MM.1S (cell line): ENCODE measurements around the gene AADACL4.

ENCODE experiments used
- DNase-seq: peaks from one replicate; pipeline ENCODE4 v3.0.0-alpha.2; 2015
- H2AFZ ChIP-seq: fragments of 300-600 bp; sonication (generic); 2 replicates; pipeline ENCODE4 v1.6.0; 2016; ENCODE audit warnings: antibody characterized with exemption, low read length
- H3F3A ChIP-seq: fragments of 300-600 bp; sonication (generic); 2 replicates; pipeline ENCODE4 v1.6.1; 2016; ENCODE audit warnings: mild to moderate bottlenecking, antibody characterized with exemption, low read length, moderate library complexity, mixed read lengths; ENCODE audit not compliant: insufficient read depth
- H3K27ac ChIP-seq: fragments of 300-600 bp; sonication (generic); 2 replicates; pipeline ENCODE4 v1.5.1; 2016; ENCODE audit warnings: mild to moderate bottlenecking, low read length
- H3K27me3 ChIP-seq: fragments of 300-600 bp; sonication (generic); replicated peaks from 2 replicates; pipeline ENCODE4 v1.6.0; 2016; ENCODE audit warnings: low read length; ENCODE audit not compliant: insufficient read depth
- H3K36me3 ChIP-seq: fragments of 300-600 bp; sonication (generic); replicated peaks from 2 replicates; pipeline ENCODE4 v1.6.1; 2016; ENCODE audit warnings: mild to moderate bottlenecking, low read length, mixed read lengths; ENCODE audit not compliant: insufficient read depth
- H3K4me1 ChIP-seq: fragments of 300-600 bp; sonication (generic); 2 replicates; pipeline ENCODE4 v1.6.1; 2016; ENCODE audit warnings: low read length, mixed read lengths
- H3K4me2 ChIP-seq: fragments of 300-600 bp; sonication (generic); 2 replicates; pipeline ENCODE4 v1.6.0; 2016; ENCODE audit warnings: low read depth, low read length
- H3K4me3 ChIP-seq: fragments of 300-600 bp; sonication (generic); 2 replicates; pipeline ENCODE4 v1.5.1; 2016; ENCODE audit warnings: low read length, mixed read lengths
- H3K79me2 ChIP-seq: fragments of 300-600 bp; sonication (generic); 2 replicates; pipeline ENCODE4 v1.6.1; 2016; ENCODE audit warnings: mixed run types, low read length, mixed read lengths
- H3K9ac ChIP-seq: fragments of 300-600 bp; sonication (generic); 2 replicates; pipeline ENCODE4 v1.6.1; 2016; ENCODE audit warnings: low read length, mixed read lengths
- H3K9me2 ChIP-seq: fragments of 300-600 bp; sonication (generic); replicated peaks from 2 replicates; pipeline ENCODE4 v1.6.1; 2016; ENCODE audit warnings: mild to moderate bottlenecking, low read length, mixed read lengths; ENCODE audit not compliant: insufficient read depth
- H3K9me3 ChIP-seq: fragments of 300-600 bp; sonication (generic); replicated peaks from 2 replicates; pipeline ENCODE4 v1.6.1; 2016; ENCODE audit warnings: mild to moderate bottlenecking, low read length, mixed read lengths; ENCODE audit not compliant: insufficient read depth
- H4K20me1 ChIP-seq: fragments of 300-600 bp; sonication (generic); 2 replicates; pipeline ENCODE4 v1.6.1; 2016; ENCODE audit warnings: mild to moderate bottlenecking, low read length, moderate library complexity, mixed read lengths; ENCODE audit not compliant: insufficient read depth
- CTCF ChIP-seq: fragments of 300-600 bp; sonication (generic); IDR thresholded peaks from 2 replicates; pipeline ENCODE4 v1.5.1; 2016; ENCODE audit warnings: antibody characterized with exemption, low read length, mixed read lengths
- EZH2 ChIP-seq: fragments of 300-600 bp; sonication (generic); optimal IDR thresholded peaks from 2 replicates; pipeline ENCODE3; 2017; ENCODE audit warnings: low read depth, mild to moderate bottlenecking, antibody characterized with exemption, low read length, mixed read lengths
- EZH2phosphoT487 ChIP-seq: fragments of 300-600 bp; sonication (generic); IDR thresholded peaks from 2 replicates; pipeline ENCODE4 v1.6.1; 2018; ENCODE audit warnings: antibody characterized with exemption, low read length

Gene AADACL4

GRCh38 chr1:12603224-12603623 lies 40.7 kb upstream of the AADACL4 start:
- Histone ChIP-seq H3F3A (no peaks in the 10 kb centered on the region), H3K4me1 (no peaks in the 10 kb centered on the region), H3K27ac (no peak overlapping the region), H2AFZ (no peak overlapping the region), H3K79me2 (no peaks in the 10 kb centered on the region), H3K27me3 (peaks cover 5% of the 10 kb centered on the region), H3K4me2 (no peak overlapping the region), H3K9ac (no peak overlapping the region), H4K20me1 (no peaks in the 10 kb centered on the region; the same call in 1 of the 2 replicates), H3K4me3 (no peak overlapping the region), H3K36me3 (no peaks in the 10 kb centered on the region), H3K9me3 (no peaks in the 10 kb centered on the region), H3K9me2 (no peaks in the 10 kb centered on the region)
- TF ChIP-seq EZH2phosphoT487 = no peak
- TF ChIP-seq CTCF = no peak
- no peak for TF ChIP-seq EZH2
- DNase-seq = no peak

GRCh38 chr1:12604114-12604874 lies 39.6 kb upstream of the AADACL4 start:
- Histone ChIP-seq H3K27ac (no peak overlapping the region), H3K79me2 (no peaks in the 10 kb centered on the region), H3K27me3 (peaks cover 5% of the 10 kb centered on the region), H4K20me1 (no peaks in the 10 kb centered on the region; the same call in 1 of the 2 replicates), H3F3A (no peaks in the 10 kb centered on the region), H3K9ac (no peak overlapping the region), H3K4me3 (no peak overlapping the region), H2AFZ (no peak overlapping the region), H3K9me2 (no peaks in the 10 kb centered on the region), H3K9me3 (no peaks in the 10 kb centered on the region), H3K4me1 (no peaks in the 10 kb centered on the region), H3K36me3 (no peaks in the 10 kb centered on the region), H3K4me2 (no peak overlapping the region)
- TF ChIP-seq EZH2 (no peak), EZH2phosphoT487 (no peak), CTCF (no peak)
- no peak for DNase-seq

- H3K4me3 ChIP-seq = no peak overlapping the region
- H3K9me2 ChIP-seq = no peaks in the 10 kb centered on the region
- no peak overlapping the region for H3K27ac ChIP-seq
- H3F3A ChIP-seq = no peaks in the 10 kb centered on the region
- no peak for TF ChIP-seq CTCF
- no peak for TF ChIP-seq EZH2phosphoT487
- TF ChIP-seq EZH2 = no peak
- H4K20me1 ChIP-seq = no peaks in the 10 kb centered on the region; the same call in 1 of the 2 replicates
- H3K4me2 ChIP-seq = no peak overlapping the region
- H3K79me2 ChIP-seq = no peaks in the 10 kb centered on the region
- no peak for DNase-seq
- H3K27me3 ChIP-seq = peaks cover 5% of the 10 kb centered on the region
- H2AFZ ChIP-seq = no peak overlapping the region
- H3K4me1 ChIP-seq = no peaks in the 10 kb centered on the region
- H3K9ac ChIP-seq = no peak overlapping the region
- no peaks in the 10 kb centered on the region for H3K36me3 ChIP-seq
- H3K9me3 ChIP-seq = no peaks in the 10 kb centered on the region
Measured at GRCh38 chr1:12604986-12605385, 38.9 kb upstream of the AADACL4 start.
